GM18907 (cell line): ENCODE measurements around the gene SLC43A1.

Experiments used
- ATAC-seq: cut with Tn5 transposase; IDR thresholded peaks from one replicate; pipeline ENCODE4 v1.9.1; 2021; ENCODE audit warnings: mild to moderate bottlenecking, moderate library complexity; ENCODE audit not compliant: unreplicated experiment

SLC43A1 gene

GRCh38 chr11:57529012-57529411 is 13.5 kb upstream of the SLC43A1 start:
- ATAC-seq, result no peak

- ATAC-seq, result no peak
These were observed 11.6 kb upstream of the SLC43A1 start for GRCh38 chr11:57527056-57527631.

- no peak for ATAC-seq
These were observed 7.9 kb upstream of the SLC43A1 start for GRCh38 chr11:57523419-57523818.

GRCh38 chr11:57521116-57521515 is 5.6 kb upstream of the SLC43A1 start:
- ATAC-seq, result no peak

GRCh38 chr11:57516061-57516443 is 550 bp upstream of the SLC43A1 start:
- ATAC-seq, result no peak

GRCh38 chr11:57514538-57515331 is 767 bp downstream of the SLC43A1 start:
- peak; percentile 52 for ATAC-seq

- peak; percentile 44 for ATAC-seq
These were observed 1.5 kb downstream of the SLC43A1 start for GRCh38 chr11:57513911-57514537.

- ATAC-seq, result no peak
These were observed 2.1 kb downstream of the SLC43A1 start for GRCh38 chr11:57513452-57513795.

GRCh38 chr11:57512646-57513451 is 2.7 kb downstream of the SLC43A1 start:
- no peak for ATAC-seq

- no peak for ATAC-seq
These were observed 3.6 kb downstream of the SLC43A1 start for GRCh38 chr11:57511741-57512430.

- ATAC-seq, result no peak
These were observed 6.9 kb downstream of the SLC43A1 start for GRCh38 chr11:57508341-57509170.

- ATAC-seq, result no peak
These were observed 9.0 kb downstream of the SLC43A1 start for GRCh38 chr11:57506522-57506921.

- no peak for ATAC-seq
These were observed 11.0 kb downstream of the SLC43A1 start for GRCh38 chr11:57504511-57504910.

GRCh38 chr11:57502870-57503269 is 12.6 kb downstream of the SLC43A1 start:
- no peak for ATAC-seq

- no peak for ATAC-seq
These were observed 13.1 kb downstream of the SLC43A1 start for GRCh38 chr11:57502376-57502775.

- ATAC-seq, result no peak
These were observed 13.5 kb downstream of the SLC43A1 start for GRCh38 chr11:57501953-57502352.

GRCh38 chr11:57500926-57501325 is 14.6 kb downstream of the SLC43A1 start:
- no peak for ATAC-seq

GRCh38 chr11:57500515-57500914 is 15.0 kb downstream of the SLC43A1 start:
- ATAC-seq, result no peak

- ATAC-seq, result peak; percentile 5
These were observed 15.5 kb downstream of the SLC43A1 start for GRCh38 chr11:57499983-57500461.
